ENCODE measurements around the gene ALG9. TPM values are rescaled to one million over a fixed set of nuclear protein-coding genes. Genes with fewer than 3 reads are reported as not detected.

ALG9 gene
- total and polyA plus RNA-seq, 10 of the 15 experiments (the other 5 are each of a cell fraction or from before 2014, with no cell fraction given) = 10.8 to 41.6 (median 25.5) TPM

- Histone ChIP-seq H4K20me1 (ENCODE audit: control insufficient read depth, insufficient read depth) (no peaks in the 10 kb centered on the region), H3K27me3 (replicated peaks in 1 of 2; ENCODE audit: control insufficient read depth in 2 of 2, insufficient read depth in 2 of 2, low read length in 1 of 2) (no peaks in the 10 kb centered on the region), H3K4me1 (ENCODE audit: control insufficient read depth, insufficient read depth, low read length) (no peaks in the 10 kb centered on the region), H3K36me3 (ENCODE audit: control insufficient read depth in 2 of 2, insufficient read depth in 2 of 2, low read length in 1 of 2) (no peaks in the 10 kb centered on the region; a peak in 1 of 4 replicates), H3K4me3 (no peak overlapping the region), H3K27ac (ENCODE audit: control insufficient read depth, insufficient read depth) (no peak overlapping the region), H2AFZ (ENCODE audit: control insufficient read depth, low read depth, low read length) (no peak overlapping the region), H3K9me3 (replicated peaks; ENCODE audit: control insufficient read depth, insufficient read depth, low read length) (no peaks in the 10 kb centered on the region), H3K79me2 (ENCODE audit: control insufficient read depth, insufficient read depth, low read length) (no peaks in the 10 kb centered on the region), H3K4me2 (ENCODE audit: control insufficient read depth, insufficient read depth) (no peak overlapping the region), H3K9ac (ENCODE audit: control insufficient read depth, insufficient read depth, low read length) (no peak overlapping the region)
- no peak for FAIRE-seq
- BruUV-seq (replicated peaks) = no TSS peak
- ChIA-PET CTCF (interaction anchor here (0.7 to 2.1 kb wide), 13 partner anchors 9 to 293 kb away, joined by 3 to 8 read pairs (median 3); partner anchors contain the start of gene ALG9), RAD21 (ENCODE audit: unreplicated experiment) (interaction anchor here (0.7 kb wide), 1 partner anchor 254 kb away, joined by 3 read pairs; no protein-coding TSS in a partner anchor), POLR2A (no interaction called here), SMC1A (ENCODE audit: uncharacterized antibody, unreplicated experiment) (interaction anchor here (0.7 to 1.7 kb wide), 5 partner anchors 8 to 265 kb away, joined by 3 to 8 read pairs (median 4); partner anchors contain the start of genes ALG9 and PPP2R1B)
- in situ Hi-C loops (cut with MboI) = no loop called here
- intact Hi-C loops (cut with micrococcal nuclease; ENCODE audit: unreplicated experiment) = no loop called here
- TF ChIP-seq STAT1 (conservative IDR thresholded peaks at IDR 0.05) (no peak), HDGF (IDR thresholded peaks at IDR 0.05) (no peak), KAT2A (conservative IDR thresholded peaks at IDR 0.05; ENCODE audit: control insufficient read depth, low read depth, low read length) (no peak), RAD21 (IDR thresholded peaks at IDR 0.05; ENCODE audit: insufficient read depth, low read depth, low read length) (peak; percentile 34; the same call in 1 of the 2 replicates), ZBTB40 (IDR thresholded peaks at IDR 0.05; ENCODE audit: borderline replicate concordance) (no peak), MAX (IDR thresholded peaks at IDR 0.05; ENCODE audit: low read depth, low read length) (no peak), RAD51 (IDR thresholded peaks at IDR 0.05) (no peak), YBX1 (IDR thresholded peaks at IDR 0.05) (no peak), DPF2 (IDR thresholded peaks at IDR 0.05) (no peak), TARDBP (IDR thresholded peaks at IDR 0.05; ENCODE audit: borderline replicate concordance) (no peak), POLR2AphosphoS2 (IDR thresholded peaks at IDR 0.05; ENCODE audit: low read depth, low read length) (no peak), RB1 (IDR thresholded peaks at IDR 0.05; ENCODE audit: borderline replicate concordance) (no peak), PAX5 (IDR thresholded peaks at IDR 0.05; ENCODE audit: borderline replicate concordance, low read depth, low read length) (no peak)
- TF ChIP-seq, protein P1, sequence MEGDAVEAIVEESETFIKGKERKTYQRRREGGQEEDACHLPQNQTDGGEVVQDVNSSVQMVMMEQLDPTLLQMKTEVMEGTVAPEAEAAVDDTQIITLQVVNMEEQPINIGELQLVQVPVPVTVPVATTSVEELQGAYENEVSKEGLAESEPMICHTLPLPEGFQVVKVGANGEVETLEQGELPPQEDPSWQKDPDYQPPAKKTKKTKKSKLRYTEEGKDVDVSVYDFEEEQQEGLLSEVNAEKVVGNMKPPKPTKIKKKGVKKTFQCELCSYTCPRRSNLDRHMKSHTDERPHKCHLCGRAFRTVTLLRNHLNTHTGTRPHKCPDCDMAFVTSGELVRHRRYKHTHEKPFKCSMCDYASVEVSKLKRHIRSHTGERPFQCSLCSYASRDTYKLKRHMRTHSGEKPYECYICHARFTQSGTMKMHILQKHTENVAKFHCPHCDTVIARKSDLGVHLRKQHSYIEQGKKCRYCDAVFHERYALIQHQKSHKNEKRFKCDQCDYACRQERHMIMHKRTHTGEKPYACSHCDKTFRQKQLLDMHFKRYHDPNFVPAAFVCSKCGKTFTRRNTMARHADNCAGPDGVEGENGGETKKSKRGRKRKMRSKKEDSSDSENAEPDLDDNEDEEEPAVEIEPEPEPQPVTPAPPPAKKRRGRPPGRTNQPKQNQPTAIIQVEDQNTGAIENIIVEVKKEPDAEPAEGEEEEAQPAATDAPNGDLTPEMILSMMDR (IDR thresholded peaks at IDR 0.05 in 2 of 3, conservative IDR thresholded peaks at IDR 0.05 in 1 of 3; ENCODE audit: control insufficient read depth in 2 of 3, extremely low read depth in 1 of 3, insufficient read depth in 1 of 3, low read depth in 3 of 3, low read length in 3 of 3) = peak in 2 of 3 experiments; percentile 34 to 39; a peak in 3 of 6 replicates
- ATAC-seq = no peak
- no peak for DNase-seq (ENCODE audit: low read depth, low spot score)
These were observed 19.7 kb downstream of the ALG9 start for GRCh38 chr11:111851636-111852035.

Measured in GM12878 (cell line).